Measurements from ENCODE around the gene SLC26A6.

SLC26A6 gene

GRCh38 chr3:48650723-48651122, 15.5 kb upstream of the SLC26A6 start:
- Histone ChIP-seq H3K4me3 (ENCODE audit: low read depth, low read length) (no peak overlapping the region), H3K27ac (no peak overlapping the region), H3K36me3 (replicated peaks) (no peaks in the 10 kb centered on the region), H3K27me3 (replicated peaks) (no peaks in the 10 kb centered on the region)
- TF ChIP-seq CTCF (IDR thresholded peaks at IDR 0.05; ENCODE audit: low read depth, low read length, missing control alignments) = no peak
- in situ Hi-C loops (cut with HindIII; ENCODE audit: low pct_ligation_motif_present, low sequenced_read_pairs) = no loop called here
- no peak for DNase-seq

DNA sequence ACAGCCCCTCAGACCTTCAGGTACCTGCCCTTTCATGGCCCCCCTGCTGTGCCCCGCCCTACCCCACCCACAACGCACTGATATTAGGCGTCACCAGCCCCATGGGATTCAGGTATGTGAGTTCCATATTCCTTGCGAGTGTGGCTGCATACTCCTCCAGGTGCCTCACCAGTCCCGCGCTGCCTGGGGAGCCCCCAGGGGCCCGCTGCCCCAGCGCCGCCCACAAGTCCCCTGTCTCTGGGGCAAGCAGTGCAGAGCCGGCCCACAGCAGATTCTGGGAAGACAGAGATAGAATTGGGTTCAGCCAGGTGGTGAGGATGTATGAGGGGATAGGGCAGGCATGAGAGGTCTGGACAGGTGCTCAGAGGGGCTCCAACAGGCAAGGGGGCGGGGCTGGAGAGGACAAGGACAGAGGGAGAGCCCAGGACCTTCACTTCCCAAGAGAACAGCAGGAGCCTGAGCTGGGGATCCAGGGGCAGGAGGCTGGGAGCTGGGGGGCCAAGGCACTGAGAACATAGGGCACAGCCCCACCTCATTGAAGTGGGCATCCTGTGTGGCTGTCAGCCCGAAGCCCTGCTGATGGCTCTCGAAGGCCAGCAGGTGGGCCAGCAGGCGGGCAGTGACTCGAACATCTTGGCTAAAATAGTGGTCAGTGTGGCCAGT, 13.1 kb upstream of the SLC26A6 start:
- no peak for TF ChIP-seq CTCF (IDR thresholded peaks at IDR 0.05; ENCODE audit: low read depth, low read length, missing control alignments)
- in situ Hi-C loops (cut with HindIII; ENCODE audit: low pct_ligation_motif_present, low sequenced_read_pairs) = no loop called here
- DNase-seq = no peak
- Histone ChIP-seq H3K36me3 (replicated peaks) (no peaks in the 10 kb centered on the region), H3K4me3 (ENCODE audit: low read depth, low read length) (no peak overlapping the region), H3K27ac (no peak overlapping the region), H3K27me3 (replicated peaks) (no peaks in the 10 kb centered on the region)

DNA sequence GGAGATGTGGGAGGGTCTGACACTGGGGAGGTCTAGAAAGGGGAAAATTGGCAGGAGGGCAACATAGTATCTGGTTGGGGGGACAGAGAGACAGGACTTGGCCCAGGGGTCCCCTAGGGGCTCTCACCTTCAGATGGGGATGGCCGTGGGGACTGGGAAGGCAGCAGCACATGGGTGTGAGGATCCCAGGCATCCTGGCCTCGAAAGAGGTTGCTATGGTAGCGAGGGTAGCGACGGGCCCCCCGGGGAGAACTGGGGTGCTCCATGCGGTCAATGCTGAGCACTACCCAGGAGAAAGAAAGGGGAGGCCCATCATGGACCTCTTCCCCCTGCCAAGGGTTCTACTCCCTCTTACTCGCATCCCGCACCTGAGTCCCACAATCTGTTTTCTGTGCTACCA, 12.5 kb upstream of the SLC26A6 start:
- no peak for TF ChIP-seq CTCF (IDR thresholded peaks at IDR 0.05; ENCODE audit: low read depth, low read length, missing control alignments)
- no peak overlapping the region for H3K4me3 ChIP-seq (ENCODE audit: low read depth, low read length)
- in situ Hi-C loops (cut with HindIII; ENCODE audit: low pct_ligation_motif_present, low sequenced_read_pairs) = no loop called here
- H3K36me3 ChIP-seq (replicated peaks) = no peaks in the 10 kb centered on the region
- H3K27me3 ChIP-seq (replicated peaks) = no peaks in the 10 kb centered on the region
- DNase-seq = no peak
- no peak overlapping the region for H3K27ac ChIP-seq

DNA sequence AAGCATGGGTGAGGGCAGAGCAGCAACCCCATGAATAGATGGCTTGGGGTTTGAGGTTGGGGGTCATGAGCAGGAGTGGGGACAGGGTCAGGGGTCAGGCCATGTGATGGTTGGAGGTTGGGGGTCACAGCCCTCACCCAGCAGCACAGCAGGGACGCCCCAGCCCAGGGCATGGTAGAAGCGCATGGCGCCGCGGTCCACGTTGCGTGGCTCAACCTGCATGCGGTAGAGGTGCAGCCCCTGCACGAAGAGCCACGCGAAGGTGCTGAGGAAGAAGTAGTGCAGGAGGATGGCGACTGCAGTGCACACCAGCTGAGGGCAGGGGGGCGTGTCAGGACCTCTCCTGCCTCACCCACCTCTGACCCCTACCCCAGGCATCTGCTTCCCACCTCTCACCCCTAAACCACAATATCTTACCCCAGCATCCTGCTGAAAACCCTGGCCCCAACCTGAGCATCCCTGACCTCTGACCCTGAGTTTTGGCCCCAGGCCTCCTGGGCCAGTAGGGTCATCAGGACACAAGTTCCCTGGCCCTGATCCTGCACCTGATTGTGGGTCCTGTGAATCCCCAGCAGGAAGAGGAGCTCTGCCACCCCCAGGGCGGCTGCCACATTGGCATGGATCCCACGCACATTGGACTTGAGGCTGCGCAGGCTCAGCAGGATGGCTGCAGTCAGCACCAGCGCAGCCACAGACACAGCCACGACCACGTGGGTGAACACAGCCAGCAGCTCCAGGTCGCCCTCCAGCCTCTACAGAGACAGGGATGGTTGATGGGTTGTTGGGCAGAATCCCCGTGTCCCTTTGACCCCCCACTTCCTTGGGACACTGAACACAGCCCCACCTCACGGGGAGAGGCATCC, 9.9 kb upstream of the SLC26A6 start:
- no peaks in the 10 kb centered on the region for H3K36me3 ChIP-seq (replicated peaks)
- H3K4me3 ChIP-seq (ENCODE audit: low read depth, low read length) = no peak overlapping the region
- TF ChIP-seq CTCF (IDR thresholded peaks at IDR 0.05; ENCODE audit: low read depth, low read length, missing control alignments) = no peak
- no peak overlapping the region for H3K27ac ChIP-seq
- in situ Hi-C loops (cut with HindIII; ENCODE audit: low pct_ligation_motif_present, low sequenced_read_pairs) = no loop called here
- no peak for DNase-seq
- H3K27me3 ChIP-seq (replicated peaks) = no peaks in the 10 kb centered on the region

DNA sequence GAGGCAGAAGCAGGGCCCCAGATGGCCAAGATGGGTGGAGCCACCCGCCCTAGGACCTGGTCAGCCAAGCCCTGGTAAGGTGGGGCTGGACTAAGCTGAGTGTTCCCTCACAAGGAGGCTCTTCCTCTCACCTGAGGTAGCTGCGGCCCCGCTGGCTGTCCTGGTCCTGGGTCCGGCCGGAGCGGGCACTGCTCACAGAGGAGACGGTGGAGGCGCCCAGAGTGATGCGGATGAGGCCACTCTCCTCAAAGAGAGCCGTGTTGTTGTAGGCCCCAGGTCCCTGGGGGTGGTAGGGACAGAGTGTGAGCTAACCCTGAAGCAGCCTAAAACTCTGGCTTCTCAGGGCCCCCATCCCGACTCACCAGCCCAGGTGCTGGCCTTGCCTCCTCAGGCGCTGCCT, 7.3 kb upstream of the SLC26A6 start:
- Histone ChIP-seq H3K4me3 (ENCODE audit: low read depth, low read length) (no peak overlapping the region), H3K27ac (no peak overlapping the region), H3K27me3 (replicated peaks) (no peaks in the 10 kb centered on the region), H3K36me3 (replicated peaks) (no peaks in the 10 kb centered on the region)
- in situ Hi-C loops (cut with HindIII; ENCODE audit: low pct_ligation_motif_present, low sequenced_read_pairs) = no loop called here
- no peak for DNase-seq
- no peak for TF ChIP-seq CTCF (IDR thresholded peaks at IDR 0.05; ENCODE audit: low read depth, low read length, missing control alignments)

Measured in brain microvascular endothelial cell (primary cell).